ENCODE results near the gene MX2.

Gene MX2

GRCh38 chr21:41366522-41367151, 4.8 kb downstream of the MX2 start:
- Histone ChIP-seq H3K9ac (ENCODE audit: low read length) (no peak overlapping the region), H3K27ac (ENCODE audit: low read length) (no peak overlapping the region), H3K9me3 (replicated peaks; ENCODE audit: insufficient read depth, low read length) (no peaks in the 10 kb centered on the region), H3K9me2 (replicated peaks; ENCODE audit: insufficient read depth, low read length) (no peaks in the 10 kb centered on the region), H3K4me1 (ENCODE audit: low read length) (peaks cover 18% of the 10 kb centered on the region), H3K4me3 (ENCODE audit: low read length) (no peak overlapping the region), H2AFZ (ENCODE audit: low read length) (no peak overlapping the region), H3K27me3 (replicated peaks; ENCODE audit: insufficient read depth, low read length) (peaks cover 19% of the 10 kb centered on the region), H4K20me1 (ENCODE audit: insufficient read depth, low read length) (no peaks in the 10 kb centered on the region), H3K36me3 (replicated peaks; ENCODE audit: insufficient read depth, low read length) (no peaks in the 10 kb centered on the region), H3K79me2 (ENCODE audit: low read length) (no peaks in the 10 kb centered on the region), H3K4me2 (ENCODE audit: low read depth, low read length) (no peak overlapping the region), H3F3A (ENCODE audit: insufficient read depth, low read length) (peaks cover 13% of the 10 kb centered on the region)
- no peak for DNase-seq
- no peak for TF ChIP-seq CTCF (IDR thresholded peaks at IDR 0.05; ENCODE audit: low read length)
- TF ChIP-seq EZH2 (optimal IDR thresholded peaks at IDR 0.05; ENCODE audit: low read depth, low read length), result no peak
- TF ChIP-seq EZH2phosphoT487 (IDR thresholded peaks at IDR 0.05; ENCODE audit: low read length), result no peak

- H3K9me2 ChIP-seq (replicated peaks; ENCODE audit: insufficient read depth, low read length), result no peaks in the 10 kb centered on the region
- H3K9ac ChIP-seq (ENCODE audit: low read length), result no peak overlapping the region
- TF ChIP-seq EZH2 (optimal IDR thresholded peaks at IDR 0.05; ENCODE audit: low read depth, low read length) (no peak), EZH2phosphoT487 (IDR thresholded peaks at IDR 0.05; ENCODE audit: low read length) (no peak), CTCF (IDR thresholded peaks at IDR 0.05; ENCODE audit: low read length) (no peak)
- no peak overlapping the region for H2AFZ ChIP-seq (ENCODE audit: low read length)
- H3K27ac ChIP-seq (ENCODE audit: low read length), result no peak overlapping the region
- no peaks in the 10 kb centered on the region for H4K20me1 ChIP-seq (ENCODE audit: insufficient read depth, low read length)
- peaks cover 5% of the 10 kb centered on the region for H3F3A ChIP-seq (ENCODE audit: insufficient read depth, low read length)
- no peak overlapping the region for H3K4me2 ChIP-seq (ENCODE audit: low read depth, low read length)
- H3K9me3 ChIP-seq (replicated peaks; ENCODE audit: insufficient read depth, low read length), result no peaks in the 10 kb centered on the region
- no peak overlapping the region for H3K4me3 ChIP-seq (ENCODE audit: low read length)
- no peak for DNase-seq
- no peaks in the 10 kb centered on the region for H3K36me3 ChIP-seq (replicated peaks; ENCODE audit: insufficient read depth, low read length)
- peaks cover 19% of the 10 kb centered on the region for H3K27me3 ChIP-seq (replicated peaks; ENCODE audit: insufficient read depth, low read length)
- H3K79me2 ChIP-seq (ENCODE audit: low read length), result no peaks in the 10 kb centered on the region
- peaks cover 12% of the 10 kb centered on the region for H3K4me1 ChIP-seq (ENCODE audit: low read length)
These were observed 5.6 kb downstream of the MX2 start for GRCh38 chr21:41367301-41367944.

- no peak overlapping the region for H3K4me2 ChIP-seq (ENCODE audit: low read depth, low read length)
- H3K27ac ChIP-seq (ENCODE audit: low read length), result no peak overlapping the region
- H2AFZ ChIP-seq (ENCODE audit: low read length), result no peak overlapping the region
- H3K79me2 ChIP-seq (ENCODE audit: low read length), result no peaks in the 10 kb centered on the region
- no peaks in the 10 kb centered on the region for H3K9me3 ChIP-seq (replicated peaks; ENCODE audit: insufficient read depth, low read length)
- no peak overlapping the region for H3K4me3 ChIP-seq (ENCODE audit: low read length)
- H3K9me2 ChIP-seq (replicated peaks; ENCODE audit: insufficient read depth, low read length), result no peaks in the 10 kb centered on the region
- no peak for DNase-seq
- no peaks in the 10 kb centered on the region for H3K36me3 ChIP-seq (replicated peaks; ENCODE audit: insufficient read depth, low read length)
- no peaks in the 10 kb centered on the region for H4K20me1 ChIP-seq (ENCODE audit: insufficient read depth, low read length)
- no peak overlapping the region for H3K9ac ChIP-seq (ENCODE audit: low read length)
- peaks cover 19% of the 10 kb centered on the region for H3K27me3 ChIP-seq (replicated peaks; ENCODE audit: insufficient read depth, low read length)
- no peak for TF ChIP-seq CTCF (IDR thresholded peaks at IDR 0.05; ENCODE audit: low read length)
- H3K4me1 ChIP-seq (ENCODE audit: low read length), result peaks cover 11% of the 10 kb centered on the region; the same call in 1 of the 2 replicates
- no peaks in the 10 kb centered on the region for H3F3A ChIP-seq (ENCODE audit: insufficient read depth, low read length)
These were observed 6.3 kb downstream of the MX2 start for GRCh38 chr21:41367945-41368734.

All from MM.1S (cell line).